Measurements from ENCODE around the gene USP34. TPM values are rescaled to one million over a fixed set of nuclear protein-coding genes. Genes with fewer than 3 reads are reported as not detected.

The USP34 gene
- total RNA-seq, 1 experiment from 2014 or later: 76.3 TPM

GRCh38 chr2:61354543-61355197 is 116.2 kb downstream of the USP34 start:
- H2AFZ ChIP-seq (ENCODE audit: low read depth, low read length, poor library complexity, severe bottlenecking): no peak overlapping the region
- DNase-seq (ENCODE audit: low read depth, low spot score) (no peak), ATAC-seq (no peak)
- ChIA-PET RAD21 (ENCODE audit: low non-redundant PET in 1 of 2, low total read pairs in 2 of 2, uncharacterized antibody in 2 of 2, unreplicated experiment in 2 of 2) (no interaction called here), POLR2A (no interaction called here), CTCF (no interaction called here)
- no peaks in the 10 kb centered on the region; the same call in 1 of the 2 replicates for H4K20me1 ChIP-seq (ENCODE audit: insufficient read depth)
- no peak overlapping the region for H3K27ac ChIP-seq (ENCODE audit: low read depth, low read length)
- no peaks in the 10 kb centered on the region for H3K4me1 ChIP-seq (ENCODE audit: control insufficient read depth in 1 of 2, insufficient read depth in 2 of 2, low read length in 2 of 2)
- H3K36me3 ChIP-seq (ENCODE audit: control insufficient read depth in 1 of 2, insufficient read depth in 2 of 2, low read length in 2 of 2): peaks cover 0 to 10% of the 10 kb centered on the region in 2 experiments; a peak in 1 of 4 replicates
- no peak for TF ChIP-seq EGR1 (IDR thresholded peaks at IDR 0.05; ENCODE audit: low read depth)
- no peak for TF ChIP-seq POLR2AphosphoS5 (IDR thresholded peaks at IDR 0.05; ENCODE audit: low read depth, low read length)
- TF ChIP-seq ATF3 (IDR thresholded peaks at IDR 0.05): no peak
- TF ChIP-seq CTCF (IDR thresholded peaks at IDR 0.05 in 2 of 3, conservative IDR thresholded peaks at IDR 0.05 in 1 of 3; ENCODE audit: borderline replicate concordance in 1 of 3, insufficient read depth in 1 of 3, low read depth in 2 of 3, low read length in 2 of 3): no peak
- no peak for TF ChIP-seq TCF7L2 (IDR thresholded peaks at IDR 0.05; ENCODE audit: borderline replicate concordance, extremely low read depth, insufficient read depth, insufficient read length)
- no peak for TF ChIP-seq ZFX (IDR thresholded peaks at IDR 0.05)
- TF ChIP-seq FOSL1 (IDR thresholded peaks at IDR 0.05; ENCODE audit: low read depth): no peak
- TF ChIP-seq POLR2A (IDR thresholded peaks at IDR 0.05; ENCODE audit: borderline replicate concordance, extremely low read depth, insufficient read depth, insufficient read length): no peak
- TF ChIP-seq ZNF274 (IDR thresholded peaks at IDR 0.05; ENCODE audit: low read depth, low read length): no peak
- TF ChIP-seq SP1 (IDR thresholded peaks at IDR 0.05; ENCODE audit: low read depth): no peak
- no peak for TF ChIP-seq EZH2phosphoT487 (IDR thresholded peaks at IDR 0.05; ENCODE audit: borderline replicate concordance)
- TF ChIP-seq RAD21 (IDR thresholded peaks at IDR 0.05; ENCODE audit: low read depth): no peak
- no peak for TF ChIP-seq CBX3 (IDR thresholded peaks at IDR 0.05; ENCODE audit: low read depth)
- TF ChIP-seq SRF (IDR thresholded peaks at IDR 0.05; ENCODE audit: low read depth): no peak
- TF ChIP-seq REST (IDR thresholded peaks at IDR 0.05; ENCODE audit: low read depth): no peak
- TF ChIP-seq MAX (IDR thresholded peaks at IDR 0.05): no peak
- no peak for TF ChIP-seq CEBPB (IDR thresholded peaks at IDR 0.05; ENCODE audit: low read depth)
- TF ChIP-seq ZBTB33 (IDR thresholded peaks at IDR 0.05; ENCODE audit: extremely low read depth, insufficient replicate concordance, low read length): no peak
- no peaks in the 10 kb centered on the region for H3K9me2 ChIP-seq (ENCODE audit: insufficient read depth)
- no peak overlapping the region for H3K4me2 ChIP-seq (ENCODE audit: low read length)
- intact Hi-C loops (cut with micrococcal nuclease): no loop called here
- H3K27me3 ChIP-seq (ENCODE audit: insufficient read depth, low read length): no peaks in the 10 kb centered on the region
- peaks cover 83% of the 10 kb centered on the region for H3K79me2 ChIP-seq (ENCODE audit: insufficient read depth, low read length)
- H3K9ac ChIP-seq (ENCODE audit: low read length): no peak overlapping the region
- BruUV-seq (replicated peaks): no TSS peak
- peaks cover 0 to 8% of the 10 kb centered on the region in 2 experiments; a peak in 1 of 4 replicates for H3K9me3 ChIP-seq (ENCODE audit: control insufficient read depth in 1 of 2, insufficient read depth in 1 of 2, low read depth in 1 of 2, low read length in 2 of 2)
- no peak overlapping the region for H3K4me3 ChIP-seq (replicated peaks in 1 of 2; ENCODE audit: low read depth in 1 of 2, low read length in 2 of 2)

All from HCT116 (cell line).